ENCODE measurements around the gene ATP8B4.

GRCh38 chr15:50083424-50084025 lies 35.5 kb downstream of the ATP8B4 start:
- TF ChIP-seq CTCF (IDR thresholded peaks at IDR 0.05 in 8 of 11, conservative IDR thresholded peaks at IDR 0.05 in 3 of 11) (no peak), POLR2A (IDR thresholded peaks at IDR 0.05) (no peak)

Measured in spleen (tissue), 7 donors.